EH (cell line): ENCODE measurements around the gene ZRSR2.
"Not testable (repeated sequence)": the region's sequence is repeated elsewhere in the genome, so short reads cannot be mapped to it uniquely, and the experiment has no call there.

Source experiments
- DNase-seq: peaks from one replicate; pipeline ENCODE4 v3.0.0-alpha.2; 2015; ENCODE audit warnings: low read depth

Gene ZRSR2

GRCh38 chrX:15789979-15790768, at the start of gene ZRSR2:
TSS of gene ZRSR2 (plus strand) at chrX:15790484. CDS start at chrX:15790496, 12 bp downstream.
- DNase-seq = peak; percentile 77

GRCh38 chrX:15744181-15744867, 46.0 kb upstream of the ZRSR2 start:
- DNase-seq = no peak

- DNase-seq = peak; percentile 16
Measured at GRCh38 chrX:15745179-15745578, 45.1 kb upstream of the ZRSR2 start.

GRCh38 chrX:15746651-15747050, 43.6 kb upstream of the ZRSR2 start:
- DNase-seq = not testable (repeated sequence)

GRCh38 chrX:15747626-15748173, 42.6 kb upstream of the ZRSR2 start:
- DNase-seq = no peak

- no peak for DNase-seq
Measured at GRCh38 chrX:15748841-15749240, 41.4 kb upstream of the ZRSR2 start.

GRCh38 chrX:15749642-15750610, 40.4 kb upstream of the ZRSR2 start:
- DNase-seq = peak; percentile 65

- DNase-seq = no peak
Measured at GRCh38 chrX:15750611-15751154, 39.6 kb upstream of the ZRSR2 start.

GRCh38 chrX:15751155-15751819, 39.0 kb upstream of the ZRSR2 start:
- DNase-seq = peak; percentile 91

GRCh38 chrX:15755091-15755490, 35.2 kb upstream of the ZRSR2 start:
- DNase-seq = no peak

- no peak for DNase-seq
Measured at GRCh38 chrX:15758140-15758539, 32.1 kb upstream of the ZRSR2 start.

- not testable (repeated sequence) for DNase-seq
Measured at GRCh38 chrX:15759886-15760285, 30.4 kb upstream of the ZRSR2 start.

GRCh38 chrX:15761564-15762191, 28.6 kb upstream of the ZRSR2 start:
- DNase-seq = peak; percentile 47

GRCh38 chrX:15769300-15769954, 20.9 kb upstream of the ZRSR2 start:
- DNase-seq = peak; percentile 43

- no peak for DNase-seq
Measured at GRCh38 chrX:15781961-15782699, 8.2 kb upstream of the ZRSR2 start.

- DNase-seq = no peak
Measured at GRCh38 chrX:15785176-15785750, 5.0 kb upstream of the ZRSR2 start.

GRCh38 chrX:15786915-15787314, 3.4 kb upstream of the ZRSR2 start:
- no peak for DNase-seq

GRCh38 chrX:15790769-15791290, 546 bp downstream of the ZRSR2 start:
- no peak for DNase-seq

- no peak for DNase-seq
Measured at GRCh38 chrX:15797707-15798106, 7.4 kb downstream of the ZRSR2 start.
